GM12872 (cell line): ENCODE data around the gene KIAA0513.

Experiments
- CTCF ChIP-seq: IDR thresholded peaks from 3 replicates; pipeline ENCODE4 v1.5.1; 2011; ENCODE audit warnings: low read depth, mild to moderate bottlenecking, low read length, moderate library complexity; ENCODE audit not compliant: insufficient read depth

The KIAA0513 gene

DNA sequence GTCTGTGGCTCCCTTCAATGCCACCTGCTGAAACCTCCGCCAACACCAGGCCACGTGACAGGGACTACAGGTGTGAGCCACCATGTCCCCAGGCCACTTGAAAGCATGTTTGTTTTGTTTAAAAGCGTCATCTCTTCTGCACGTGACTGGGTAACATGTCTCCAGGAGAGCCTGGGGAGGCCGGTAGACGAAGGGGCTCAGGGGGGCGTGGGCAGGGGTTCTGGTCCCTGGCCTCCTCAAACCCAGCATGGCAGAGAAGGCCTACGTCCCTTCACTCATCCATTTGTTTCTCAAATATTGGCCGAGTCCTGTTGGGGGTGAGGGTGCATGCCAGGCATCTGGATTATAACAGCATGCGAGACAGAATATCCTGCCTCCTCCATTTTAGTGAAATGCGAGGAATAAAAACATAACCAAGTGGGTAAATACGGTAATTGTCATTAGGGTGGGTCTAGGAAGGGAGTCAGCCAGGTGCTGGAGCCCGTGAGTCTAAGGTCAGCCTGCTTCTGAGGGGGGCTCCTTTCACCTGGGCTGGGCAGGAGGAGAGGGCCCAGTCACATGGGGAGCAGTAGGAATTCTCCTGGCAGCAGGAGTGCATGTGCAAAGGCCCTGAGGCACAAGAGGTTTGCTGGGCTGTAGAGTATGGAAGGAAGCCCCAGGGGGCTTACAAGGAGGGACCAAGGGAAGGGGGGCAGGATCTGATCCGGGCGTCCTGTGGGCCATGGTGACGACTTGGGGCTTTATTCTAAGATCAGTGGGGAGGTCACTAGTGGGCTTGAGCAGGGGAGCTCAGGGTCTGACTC lies 111.4 kb downstream of the KIAA0513 start:
- TF ChIP-seq CTCF: no peak

- TF ChIP-seq CTCF: no peak
Measured at GRCh38 chr16:85139881-85140339, 112.3 kb downstream of the KIAA0513 start.

GRCh38 chr16:85140455-85141012 lies 112.9 kb downstream of the KIAA0513 start:
- no peak for TF ChIP-seq CTCF

- no peak for TF ChIP-seq CTCF
Measured at GRCh38 chr16:85141491-85142128, 114.0 kb downstream of the KIAA0513 start.

DNA sequence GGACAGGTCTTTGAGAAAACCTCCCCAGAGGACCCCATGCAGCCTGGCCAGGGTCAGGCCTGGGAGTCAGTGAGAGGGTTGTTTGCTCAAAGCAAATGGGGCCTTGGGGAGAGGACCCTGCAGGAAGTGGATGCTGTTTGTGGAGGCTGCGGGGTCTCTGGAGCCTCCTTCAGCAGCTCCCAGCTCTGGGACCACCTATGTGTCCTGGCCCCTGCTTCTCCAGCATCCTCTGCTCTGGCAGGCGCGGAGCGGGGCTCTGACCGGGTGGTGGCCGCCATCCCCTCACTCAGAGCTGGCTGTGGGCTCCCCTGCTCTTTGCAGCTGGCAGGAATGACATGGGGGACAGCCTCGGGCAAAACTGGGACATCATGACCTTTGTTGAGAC lies 114.5 kb downstream of the KIAA0513 start:
- no peak for TF ChIP-seq CTCF

- no peak for TF ChIP-seq CTCF
Measured at GRCh38 chr16:85142771-85143211, 115.2 kb downstream of the KIAA0513 start.
